SK-N-SH treated with all-trans-retinoic acid at 6 μM for 48 hours (cell line): ENCODE results near the gene DDX3X.

ENCODE experiments used
- ARNTL ChIP-seq: fragments of 450-650 bp; formaldehyde crosslinking; IDR thresholded peaks from 2 replicates; pipeline ENCODE4 v1.5.0; 2020; ENCODE audit warnings: low read depth, mild to moderate bottlenecking, moderate library complexity, borderline replicate concordance
- CSDC2 ChIP-seq: fragments of 250-450 bp; sonication (Bioruptor Pico); IDR thresholded peaks from 2 replicates; pipeline ENCODE4 v1.5.0; 2020; ENCODE audit warnings: mild to moderate bottlenecking, moderate library complexity
- GLIS3 ChIP-seq: fragments of 250-450 bp; sonication (Bioruptor Pico); IDR thresholded peaks from 2 replicates; pipeline ENCODE4 v1.5.0; 2020; ENCODE audit warnings: mild to moderate bottlenecking, moderate library complexity
- OSR1 ChIP-seq: fragments of 250-450 bp; sonication (Bioruptor Pico); IDR thresholded peaks from 2 replicates; pipeline ENCODE4 v1.8.0; 2022; ENCODE audit warnings: moderate library complexity, mild to moderate bottlenecking, inconsistent platforms
- PPARA ChIP-seq: fragments of 250-450 bp; sonication (Bioruptor Pico); IDR thresholded peaks from 2 replicates; pipeline ENCODE4 v1.5.0; 2020; ENCODE audit warnings: mild to moderate bottlenecking, borderline replicate concordance
- RARB ChIP-seq: fragments of 250-450 bp; sonication (Bioruptor Pico); IDR thresholded peaks from 2 replicates; pipeline ENCODE4 v1.8.0; 2021; ENCODE audit warnings: mild to moderate bottlenecking, moderate library complexity
- SNAI2 ChIP-seq: fragments of 250-450 bp; sonication (Bioruptor Pico); IDR thresholded peaks from 2 replicates; pipeline ENCODE4 v1.5.0; 2020; ENCODE audit warnings: mild to moderate bottlenecking, moderate library complexity
- ZC3H10 ChIP-seq: fragments of 250-450 bp; sonication (Bioruptor Pico); IDR thresholded peaks from 2 replicates; pipeline ENCODE4 v1.5.1; 2021; ENCODE audit warnings: mild to moderate bottlenecking, moderate library complexity
- ZFP3 ChIP-seq: fragments of 250-450 bp; sonication (Bioruptor Pico); IDR thresholded peaks from 2 replicates; pipeline ENCODE4 v1.5.0; 2020; ENCODE audit warnings: mild to moderate bottlenecking, moderate library complexity
- ZFP30 ChIP-seq: fragments of 450-650 bp; formaldehyde crosslinking; IDR thresholded peaks from 2 replicates; pipeline ENCODE4 v1.5.0; 2022; ENCODE audit warnings: mild to moderate bottlenecking, moderate library complexity
- ZNF8 ChIP-seq: fragments of 450-650 bp; formaldehyde crosslinking; IDR thresholded peaks from 2 replicates; pipeline ENCODE4 v1.5.0; 2020; ENCODE audit warnings: mild to moderate bottlenecking, moderate library complexity
- TF ChIP-seq, protein P1 (sequence below): fragments of 250-450 bp; sonication (Bioruptor Pico); IDR thresholded peaks from 2 replicates; pipeline ENCODE4 v1.8.0; 2021; ENCODE audit warnings: low read depth, mild to moderate bottlenecking, moderate library complexity, borderline replicate concordance
- TF ChIP-seq, protein P2 (sequence below): fragments of 250-450 bp; sonication (Bioruptor Pico); IDR thresholded peaks from 2 replicates; pipeline ENCODE4 v1.8.0; 2020; ENCODE audit warnings: mild to moderate bottlenecking, moderate library complexity, borderline replicate concordance
- TF ChIP-seq, protein P3 (sequence below): fragments of 250-450 bp; sonication (Bioruptor Pico); IDR thresholded peaks from 2 replicates; pipeline ENCODE4 v1.5.1; 2020; ENCODE audit warnings: low read depth, mild to moderate bottlenecking, moderate library complexity

DNA sequence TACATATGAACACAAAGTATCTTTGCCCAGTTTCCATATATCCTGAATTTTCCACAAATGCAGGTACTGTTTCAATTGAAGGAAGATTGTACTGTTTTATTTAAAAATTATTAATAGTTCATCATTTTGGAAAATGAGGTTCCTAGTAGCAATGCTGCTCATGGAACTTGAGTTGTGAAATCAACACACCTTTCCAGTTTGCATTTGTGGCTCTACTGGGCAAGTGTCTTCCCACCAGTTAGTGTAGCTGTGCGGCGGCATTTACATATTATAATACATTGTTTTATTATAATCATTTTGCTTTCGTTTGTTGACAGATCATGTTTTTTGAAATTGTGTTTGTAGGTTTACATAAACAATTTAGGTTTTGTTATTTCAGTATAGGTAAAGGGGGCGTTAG, 2.0 kb upstream of the DDX3X start:
- TF ChIP-seq ARNTL (CRISPR knock-in tag) (no peak), GLIS3 (CRISPR knock-in tag) (no peak), ZFP3 (no peak), RARB (CRISPR knock-in tag) (no peak), ZC3H10 (CRISPR knock-in tag) (no peak), SNAI2 (CRISPR knock-in tag) (no peak), CSDC2 (CRISPR knock-in tag) (no peak), PPARA (CRISPR knock-in tag) (no peak), ZFP30 (CRISPR knock-in tag) (no peak), ZNF8 (no peak), OSR1 (CRISPR knock-in tag) (no peak)
- TF ChIP-seq, protein P1, sequence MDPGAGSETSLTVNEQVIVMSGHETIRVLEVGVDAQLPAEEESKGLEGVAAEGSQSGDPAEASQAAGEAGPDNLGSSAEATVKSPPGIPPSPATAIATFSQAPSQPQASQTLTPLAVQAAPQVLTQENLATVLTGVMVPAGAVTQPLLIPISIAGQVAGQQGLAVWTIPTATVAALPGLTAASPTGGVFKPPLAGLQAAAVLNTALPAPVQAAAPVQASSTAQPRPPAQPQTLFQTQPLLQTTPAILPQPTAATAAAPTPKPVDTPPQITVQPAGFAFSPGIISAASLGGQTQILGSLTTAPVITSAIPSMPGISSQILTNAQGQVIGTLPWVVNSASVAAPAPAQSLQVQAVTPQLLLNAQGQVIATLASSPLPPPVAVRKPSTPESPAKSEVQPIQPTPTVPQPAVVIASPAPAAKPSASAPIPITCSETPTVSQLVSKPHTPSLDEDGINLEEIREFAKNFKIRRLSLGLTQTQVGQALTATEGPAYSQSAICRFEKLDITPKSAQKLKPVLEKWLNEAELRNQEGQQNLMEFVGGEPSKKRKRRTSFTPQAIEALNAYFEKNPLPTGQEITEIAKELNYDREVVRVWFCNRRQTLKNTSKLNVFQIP (CRISPR knock-in tag) = no peak
- TF ChIP-seq, protein P2, sequence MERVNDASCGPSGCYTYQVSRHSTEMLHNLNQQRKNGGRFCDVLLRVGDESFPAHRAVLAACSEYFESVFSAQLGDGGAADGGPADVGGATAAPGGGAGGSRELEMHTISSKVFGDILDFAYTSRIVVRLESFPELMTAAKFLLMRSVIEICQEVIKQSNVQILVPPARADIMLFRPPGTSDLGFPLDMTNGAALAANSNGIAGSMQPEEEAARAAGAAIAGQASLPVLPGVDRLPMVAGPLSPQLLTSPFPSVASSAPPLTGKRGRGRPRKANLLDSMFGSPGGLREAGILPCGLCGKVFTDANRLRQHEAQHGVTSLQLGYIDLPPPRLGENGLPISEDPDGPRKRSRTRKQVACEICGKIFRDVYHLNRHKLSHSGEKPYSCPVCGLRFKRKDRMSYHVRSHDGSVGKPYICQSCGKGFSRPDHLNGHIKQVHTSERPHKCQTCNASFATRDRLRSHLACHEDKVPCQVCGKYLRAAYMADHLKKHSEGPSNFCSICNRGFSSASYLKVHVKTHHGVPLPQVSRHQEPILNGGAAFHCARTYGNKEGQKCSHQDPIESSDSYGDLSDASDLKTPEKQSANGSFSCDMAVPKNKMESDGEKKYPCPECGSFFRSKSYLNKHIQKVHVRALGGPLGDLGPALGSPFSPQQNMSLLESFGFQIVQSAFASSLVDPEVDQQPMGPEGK = no peak
- TF ChIP-seq, protein P3, sequence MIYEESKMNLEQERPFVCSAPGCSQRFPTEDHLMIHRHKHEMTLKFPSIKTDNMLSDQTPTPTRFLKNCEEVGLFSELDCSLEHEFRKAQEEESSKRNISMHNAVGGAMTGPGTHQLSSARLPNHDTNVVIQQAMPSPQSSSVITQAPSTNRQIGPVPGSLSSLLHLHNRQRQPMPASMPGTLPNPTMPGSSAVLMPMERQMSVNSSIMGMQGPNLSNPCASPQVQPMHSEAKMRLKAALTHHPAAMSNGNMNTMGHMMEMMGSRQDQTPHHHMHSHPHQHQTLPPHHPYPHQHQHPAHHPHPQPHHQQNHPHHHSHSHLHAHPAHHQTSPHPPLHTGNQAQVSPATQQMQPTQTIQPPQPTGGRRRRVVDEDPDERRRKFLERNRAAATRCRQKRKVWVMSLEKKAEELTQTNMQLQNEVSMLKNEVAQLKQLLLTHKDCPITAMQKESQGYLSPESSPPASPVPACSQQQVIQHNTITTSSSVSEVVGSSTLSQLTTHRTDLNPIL (CRISPR knock-in tag) = no peak
